ENCODE results near the gene HNRNPU. TPM values are rescaled to one million over a fixed set of nuclear protein-coding genes. Genes with fewer than 3 reads are reported as not detected.

The HNRNPU gene
- total and polyA plus RNA-seq, 2 of the 13 experiments (the other 11 are each of a cell fraction or from before 2014, with no cell fraction given) = 101 to 508 TPM

DNA sequence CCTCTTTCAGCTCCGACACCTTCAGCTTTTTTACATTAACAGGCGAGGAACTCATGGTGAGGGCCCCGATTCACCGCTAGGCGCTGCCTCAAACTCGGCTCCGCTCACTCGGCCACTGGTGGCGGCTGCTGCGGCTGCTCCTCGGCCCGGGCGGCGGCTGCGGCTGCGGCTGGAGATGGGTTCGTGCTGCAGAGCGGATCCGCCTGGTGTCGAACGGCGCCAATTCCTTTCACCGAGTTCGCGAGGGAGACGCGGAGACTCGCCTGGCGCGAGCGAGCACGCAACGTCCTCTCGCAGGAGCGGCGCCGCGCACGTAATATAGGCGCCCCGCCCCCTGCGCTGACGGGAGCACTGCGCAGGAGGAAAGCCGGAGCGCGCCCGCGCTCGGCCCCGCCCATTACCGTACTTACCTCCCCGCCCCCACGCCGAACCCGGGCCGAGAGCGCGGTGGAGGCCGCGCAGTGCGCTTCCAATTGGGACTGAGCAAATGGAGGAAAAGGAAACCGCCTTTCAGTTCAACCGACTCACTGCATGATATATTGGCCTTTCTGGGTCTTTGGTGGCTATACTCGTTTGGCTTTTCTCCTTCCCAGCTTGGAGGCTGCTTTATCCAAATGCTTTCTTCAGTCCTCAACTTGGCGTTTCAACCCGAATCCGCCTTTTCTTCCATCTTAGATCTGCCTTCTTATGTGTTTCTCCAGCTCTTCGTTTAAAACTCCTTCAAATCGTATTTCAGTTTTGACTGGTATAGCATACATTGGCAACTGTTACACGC lies at the start of gene HNRNPU (continued):
- TF ChIP-seq, protein P1, sequence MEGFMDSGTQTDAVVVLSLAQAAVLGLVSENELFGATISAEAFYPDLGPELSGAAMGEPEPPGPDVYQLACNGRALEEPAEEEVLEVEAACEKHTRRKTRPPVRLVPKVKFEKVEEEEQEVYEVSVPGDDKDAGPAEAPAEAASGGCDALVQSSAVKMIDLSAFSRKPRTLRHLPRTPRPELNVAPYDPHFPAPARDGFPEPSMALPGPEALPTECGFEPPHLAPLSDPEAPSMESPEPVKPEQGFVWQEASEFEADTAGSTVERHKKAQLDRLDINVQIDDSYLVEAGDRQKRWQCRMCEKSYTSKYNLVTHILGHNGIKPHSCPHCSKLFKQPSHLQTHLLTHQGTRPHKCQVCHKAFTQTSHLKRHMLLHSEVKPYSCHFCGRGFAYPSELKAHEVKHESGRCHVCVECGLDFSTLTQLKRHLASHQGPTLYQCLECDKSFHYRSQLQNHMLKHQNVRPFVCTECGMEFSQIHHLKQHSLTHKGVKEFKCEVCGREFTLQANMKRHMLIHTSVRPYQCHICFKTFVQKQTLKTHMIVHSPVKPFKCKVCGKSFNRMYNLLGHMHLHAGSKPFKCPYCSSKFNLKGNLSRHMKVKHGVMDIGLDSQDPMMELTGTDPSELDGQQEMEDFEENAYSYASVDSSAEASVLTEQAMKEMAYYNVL (CRISPR knock-in tag; IDR thresholded peaks at IDR 0.05; ENCODE audit: borderline replicate concordance) = peak; percentile 26; the same call in 1 of the 2 replicates
- TF ChIP-seq DPF2 (CRISPR knock-in tag; IDR thresholded peaks at IDR 0.05; ENCODE audit: borderline replicate concordance, low read depth) = no peak
- TF ChIP-seq NR1H2 (CRISPR knock-in tag; IDR thresholded peaks at IDR 0.05; ENCODE audit: borderline replicate concordance, low read depth) = no peak
- TF ChIP-seq, protein P2, sequence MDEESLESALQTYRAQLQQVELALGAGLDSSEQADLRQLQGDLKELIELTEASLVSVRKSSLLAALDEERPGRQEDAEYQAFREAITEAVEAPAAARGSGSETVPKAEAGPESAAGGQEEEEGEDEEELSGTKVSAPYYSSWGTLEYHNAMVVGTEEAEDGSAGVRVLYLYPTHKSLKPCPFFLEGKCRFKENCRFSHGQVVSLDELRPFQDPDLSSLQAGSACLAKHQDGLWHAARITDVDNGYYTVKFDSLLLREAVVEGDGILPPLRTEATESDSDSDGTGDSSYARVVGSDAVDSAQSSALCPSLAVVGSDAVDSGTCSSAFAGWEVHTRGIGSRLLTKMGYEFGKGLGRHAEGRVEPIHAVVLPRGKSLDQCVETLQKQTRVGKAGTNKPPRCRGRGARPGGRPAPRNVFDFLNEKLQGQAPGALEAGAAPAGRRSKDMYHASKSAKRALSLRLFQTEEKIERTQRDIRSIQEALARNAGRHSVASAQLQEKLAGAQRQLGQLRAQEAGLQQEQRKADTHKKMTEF (CRISPR knock-in tag; IDR thresholded peaks at IDR 0.05) = peak; percentile 79; the same call in 1 of the 2 replicates
- TF ChIP-seq EEA1 (CRISPR knock-in tag; IDR thresholded peaks at IDR 0.05; ENCODE audit: borderline replicate concordance) = peak; percentile 91; the same call in 1 of the 2 replicates
- no peak; the same call in 1 of the 2 replicates for TF ChIP-seq ZFP1 (CRISPR knock-in tag; IDR thresholded peaks at IDR 0.05)
- TF ChIP-seq KDM3A (CRISPR knock-in tag; IDR thresholded peaks at IDR 0.05; ENCODE audit: low read depth) = peak; percentile 53; the same call in 1 of the 2 replicates
- TF ChIP-seq ZSCAN29 (CRISPR knock-in tag; conservative IDR thresholded peaks at IDR 0.05) = 0 out of 2 replicates have a peak, but pooled peaks have one; percentile 15
- TF ChIP-seq ESRRA (CRISPR knock-in tag; IDR thresholded peaks at IDR 0.05; ENCODE audit: low read depth) = peak; percentile 55
- TF ChIP-seq KLF9 (CRISPR knock-in tag; IDR thresholded peaks at IDR 0.05; ENCODE audit: low read depth) = peak; percentile 85
- TF ChIP-seq, protein P3, sequence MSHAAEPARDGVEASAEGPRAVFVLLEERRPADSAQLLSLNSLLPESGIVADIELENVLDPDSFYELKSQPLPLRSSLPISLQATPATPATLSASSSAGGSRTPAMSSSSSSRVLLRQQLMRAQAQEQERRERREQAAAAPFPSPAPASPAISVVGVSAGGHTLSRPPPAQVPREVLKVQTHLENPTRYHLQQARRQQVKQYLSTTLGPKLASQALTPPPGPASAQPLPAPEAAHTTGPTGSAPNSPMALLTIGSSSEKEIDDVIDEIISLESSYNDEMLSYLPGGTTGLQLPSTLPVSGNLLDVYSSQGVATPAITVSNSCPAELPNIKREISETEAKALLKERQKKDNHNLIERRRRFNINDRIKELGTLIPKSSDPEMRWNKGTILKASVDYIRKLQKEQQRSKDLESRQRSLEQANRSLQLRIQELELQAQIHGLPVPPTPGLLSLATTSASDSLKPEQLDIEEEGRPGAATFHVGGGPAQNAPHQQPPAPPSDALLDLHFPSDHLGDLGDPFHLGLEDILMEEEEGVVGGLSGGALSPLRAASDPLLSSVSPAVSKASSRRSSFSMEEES (CRISPR knock-in tag; IDR thresholded peaks at IDR 0.05) = 0 out of 2 replicates have a peak, but pooled peaks have one; percentile 24
- TF ChIP-seq, protein P4, sequence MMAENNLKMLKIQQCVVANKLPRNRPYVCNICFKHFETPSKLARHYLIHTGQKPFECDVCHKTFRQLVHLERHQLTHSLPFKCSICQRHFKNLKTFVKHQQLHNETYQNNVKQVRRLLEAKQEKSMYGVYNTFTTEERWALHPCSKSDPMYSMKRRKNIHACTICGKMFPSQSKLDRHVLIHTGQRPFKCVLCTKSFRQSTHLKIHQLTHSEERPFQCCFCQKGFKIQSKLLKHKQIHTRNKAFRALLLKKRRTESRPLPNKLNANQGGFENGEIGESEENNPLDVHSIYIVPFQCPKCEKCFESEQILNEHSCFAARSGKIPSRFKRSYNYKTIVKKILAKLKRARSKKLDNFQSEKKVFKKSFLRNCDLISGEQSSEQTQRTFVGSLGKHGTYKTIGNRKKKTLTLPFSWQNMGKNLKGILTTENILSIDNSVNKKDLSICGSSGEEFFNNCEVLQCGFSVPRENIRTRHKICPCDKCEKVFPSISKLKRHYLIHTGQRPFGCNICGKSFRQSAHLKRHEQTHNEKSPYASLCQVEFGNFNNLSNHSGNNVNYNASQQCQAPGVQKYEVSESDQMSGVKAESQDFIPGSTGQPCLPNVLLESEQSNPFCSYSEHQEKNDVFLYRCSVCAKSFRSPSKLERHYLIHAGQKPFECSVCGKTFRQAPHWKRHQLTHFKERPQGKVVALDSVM (CRISPR knock-in tag; IDR thresholded peaks at IDR 0.05) = peak; percentile 52; the same call in 1 of the 2 replicates
- 0 out of 2 replicates have a peak, but pooled peaks have one; percentile 23 for TF ChIP-seq ZNF17 (CRISPR knock-in tag; IDR thresholded peaks at IDR 0.05)
- TF ChIP-seq IRX3 (CRISPR knock-in tag; IDR thresholded peaks at IDR 0.05; ENCODE audit: borderline replicate concordance, low read depth) = peak; percentile 23; the same call in 1 of the 2 replicates
- TF ChIP-seq ZNF792 (CRISPR knock-in tag; IDR thresholded peaks at IDR 0.05) = peak; percentile 70
- peak; percentile 61 for TF ChIP-seq ZNF205 (CRISPR knock-in tag; IDR thresholded peaks at IDR 0.05)
- TF ChIP-seq ZNF337 (CRISPR knock-in tag; IDR thresholded peaks at IDR 0.05; ENCODE audit: borderline replicate concordance, low read depth) = peak; percentile 64; the same call in 1 of the 2 replicates
- TF ChIP-seq SMAD1 (CRISPR knock-in tag; IDR thresholded peaks at IDR 0.05; ENCODE audit: borderline replicate concordance, low read depth) = no peak
- TF ChIP-seq ZMYM4 (CRISPR knock-in tag; IDR thresholded peaks at IDR 0.05) = peak; percentile 79
- TF ChIP-seq HDAC1 (CRISPR knock-in tag; IDR thresholded peaks at IDR 0.05) = peak; percentile 91
- peak; percentile 49 for TF ChIP-seq TEAD3 (CRISPR knock-in tag; optimal IDR thresholded peaks at IDR 0.05; ENCODE audit: borderline replicate concordance)
- TF ChIP-seq ZNF557 (CRISPR knock-in tag; IDR thresholded peaks at IDR 0.05) = peak; percentile 51; the same call in 1 of the 2 replicates
- TF ChIP-seq ZNF589 (CRISPR knock-in tag; conservative IDR thresholded peaks at IDR 0.05) = peak; percentile 79; the same call in 1 of the 2 replicates

Data from HepG2 (cell line).